Skeletal muscle tissue (tissue), 4 donors: ENCODE measurements around the gene TMEM138. TPM values are rescaled to one million over a fixed set of nuclear protein-coding genes. Genes with fewer than 3 reads are reported as not detected.

Experiments used
- H3K27ac ChIP-seq: one replicate; pipeline ENCODE4 v1.7.0; 2013; ENCODE audit warnings: mild to moderate bottlenecking, low read depth, low read length, inconsistent platforms
- H3K27me3 ChIP-seq, 3 donors: one replicate each; pipeline ENCODE4 v1.7.0; 2013; ENCODE audit warnings: low read length in 3 of 3; ENCODE audit not compliant: control insufficient read depth in 3 of 3, insufficient read depth in 3 of 3
- H3K36me3 ChIP-seq, 3 donors: one replicate each; pipeline ENCODE4 v1.7.0; 2013; ENCODE audit warnings: low read length in 3 of 3; ENCODE audit not compliant: control insufficient read depth in 3 of 3, insufficient read depth in 3 of 3
- H3K4me1 ChIP-seq, 3 donors: one replicate each; pipeline ENCODE4 v1.7.0; 2013; ENCODE audit warnings: low read length in 3 of 3, mild to moderate bottlenecking in 3 of 3; ENCODE audit not compliant: control insufficient read depth in 3 of 3, insufficient read depth in 3 of 3
- H3K4me3 ChIP-seq, 3 donors: one replicate each; pipeline ENCODE4 v1.7.0; 2013; ENCODE audit warnings: low read length in 3 of 3
- H3K9ac ChIP-seq, 3 donors: one replicate each; pipeline ENCODE4 v1.7.0; 2013; ENCODE audit warnings: low read length in 3 of 3, mild to moderate bottlenecking in 3 of 3, moderate library complexity in 2 of 3, low read depth in 1 of 3
- H3K9me3 ChIP-seq, 3 donors: one replicate each; pipeline ENCODE4 v1.7.0; 2013; ENCODE audit warnings: low read length in 3 of 3; ENCODE audit not compliant: control insufficient read depth in 3 of 3
- total RNA-seq: library from RNA; depleted of rRNA; stranded (reverse); fragments of >200 nt; gene quantifications from one replicate; pipeline ENCODE4 v1.2.3, GENCODE V29; 2014
- donor health status: Osteomylitis.

The TMEM138 gene
- total RNA-seq, 1 donor from 2014 or later, result 18.8 TPM

DNA sequence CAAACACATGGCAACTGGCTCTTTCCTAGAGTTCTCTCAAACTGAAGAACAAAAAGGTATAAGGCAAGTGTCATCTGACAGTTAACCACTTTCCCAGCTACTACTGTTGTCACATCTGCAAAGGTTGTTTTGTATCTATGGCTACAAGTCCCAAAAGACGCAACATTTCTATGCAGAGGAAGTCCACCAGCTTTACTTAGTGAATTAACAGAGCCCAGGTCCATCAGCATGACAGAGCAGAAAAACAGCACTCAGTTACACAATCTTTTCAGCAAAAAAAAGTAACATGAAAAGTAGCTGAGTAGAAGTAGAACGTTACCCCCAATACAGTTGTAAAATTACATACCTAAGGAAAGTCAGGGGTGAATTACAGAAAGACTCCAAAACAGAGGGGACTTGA is 55.5 kb downstream of the TMEM138 start:
- Histone ChIP-seq H3K27ac (peak overlapping the region; percentile 2), H3K27me3 (no peaks in the 10 kb centered on the region), H3K9ac (no peak overlapping the region), H3K9me3 (no peaks in the 10 kb centered on the region), H3K36me3 (peaks cover 67 to 83% (median 81%) of the 10 kb centered on the region in 3 donors), H3K4me1 (peaks cover 0 to 9% (median 7%) of the 10 kb centered on the region in 3 donors), H3K4me3 (no peak overlapping the region)

DNA sequence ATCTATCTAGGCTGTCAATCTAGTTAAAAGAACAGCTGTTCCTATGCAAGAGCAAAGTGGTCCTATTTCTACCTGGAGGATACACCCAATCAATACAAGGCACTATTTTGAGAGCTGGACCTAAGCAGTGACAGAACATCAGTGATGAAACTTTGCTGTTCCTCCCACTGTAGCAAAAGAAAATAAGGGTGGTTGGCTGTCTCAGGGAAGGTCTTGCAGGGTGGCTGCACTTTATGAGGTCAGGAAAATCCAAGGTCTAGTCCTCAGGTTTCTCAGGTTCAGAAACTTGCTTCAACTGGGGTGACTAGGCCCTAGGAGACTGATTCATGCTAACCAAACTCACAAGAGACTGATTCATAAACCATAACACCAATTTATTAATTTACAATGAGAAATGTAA is 56.0 kb downstream of the TMEM138 start:
- H3K9ac ChIP-seq, result peak overlapping the region in 1 of 3 donors; percentile 14
- H3K4me1 ChIP-seq, result peaks cover 0 to 9% (median 7%) of the 10 kb centered on the region in 3 donors
- peak overlapping the region; percentile 2 for H3K27ac ChIP-seq
- no peak overlapping the region for H3K4me3 ChIP-seq
- H3K9me3 ChIP-seq, result no peaks in the 10 kb centered on the region
- peaks cover 67 to 80% (median 77%) of the 10 kb centered on the region in 3 donors for H3K36me3 ChIP-seq
- no peaks in the 10 kb centered on the region for H3K27me3 ChIP-seq

Other genes with a start within 250 kb of the TMEM138 start
- 5.7 TPM for gene VPS37C, start 200.9 kb upstream of the TMEM138 start, total RNA-seq
- gene PGA3, start 158.9 kb upstream of the TMEM138 start, total RNA-seq, result 0.52 TPM
- 3.7 TPM for gene PGA4, start 140.0 kb upstream of the TMEM138 start, total RNA-seq
- not detected for gene PGA5, start 121.2 kb upstream of the TMEM138 start, total RNA-seq
- gene VWCE, start 67.1 kb upstream of the TMEM138 start, total RNA-seq, result 1.0 TPM
- 215 TPM for gene DDB1, start 29.3 kb upstream of the TMEM138 start, total RNA-seq
- gene TKFC, start 29.1 kb upstream of the TMEM138 start, total RNA-seq, result 6.8 TPM
- 9.9 TPM for gene CYB561A3, start 492 bp upstream of the TMEM138 start, total RNA-seq
- 6.8 TPM for gene TMEM216, start 30.2 kb downstream of the TMEM138 start, total RNA-seq
- 17.7 TPM for gene CPSF7, start 67.6 kb downstream of the TMEM138 start, total RNA-seq
- 63.2 TPM for gene SDHAF2, start 67.8 kb downstream of the TMEM138 start, total RNA-seq
- gene LRRC10B, start 146.4 kb downstream of the TMEM138 start, total RNA-seq, result not detected
- gene SYT7, start 218.7 kb downstream of the TMEM138 start, total RNA-seq, result 1.6 TPM